RPMI7951 (cell line): ENCODE data around the gene CNTNAP2. TPM values are rescaled to one million over a fixed set of nuclear protein-coding genes. Genes with fewer than 3 reads are reported as not detected.
A peak's percentile ranks its signal among the peaks of the same experiment; 100 is the strongest.

Experiments used
- DNase-seq: peaks from one replicate; pipeline ENCODE4 v3.0.0-alpha.2; 2012; ENCODE audit warnings: low read depth
- total RNA-seq: library from RNA; depleted of rRNA; stranded (reverse); fragments of >200 nt; shearing (Covaris generic); gene quantifications from 2 replicates; pipeline ENCODE4 v1.2.3, GENCODE V29; 2014

Gene CNTNAP2
- total RNA-seq, 1 experiment from 2014 or later = not detected

DNA sequence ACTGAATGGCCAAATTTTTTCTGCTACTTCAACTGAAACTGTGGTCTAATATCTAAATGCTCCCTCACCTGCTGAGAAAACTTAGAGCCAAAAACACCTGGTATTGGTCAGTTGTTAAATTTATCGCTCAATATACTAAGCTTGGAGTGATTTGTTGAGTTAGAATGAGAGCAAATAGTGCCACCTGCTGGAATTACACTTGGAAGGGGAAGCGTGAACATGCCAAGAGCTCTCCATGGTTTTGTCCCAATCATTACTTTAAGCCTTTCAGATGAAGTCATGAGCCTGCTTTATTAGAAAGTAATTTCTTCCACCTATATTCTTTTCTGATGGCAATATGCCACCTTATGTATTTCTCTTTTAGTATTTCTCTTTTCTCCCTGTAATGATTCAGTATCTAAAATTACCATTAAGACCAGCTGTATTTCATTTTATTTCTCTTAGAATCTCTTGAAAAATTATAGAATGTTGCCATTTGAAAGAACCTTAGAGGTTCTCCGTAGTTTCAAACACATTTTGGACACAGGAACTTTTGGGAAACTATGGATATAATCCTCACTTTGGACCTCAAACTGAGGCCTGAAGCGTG lies 2026.2 kb downstream of the CNTNAP2 start:
- DNase-seq = peak; percentile 2

DNA sequence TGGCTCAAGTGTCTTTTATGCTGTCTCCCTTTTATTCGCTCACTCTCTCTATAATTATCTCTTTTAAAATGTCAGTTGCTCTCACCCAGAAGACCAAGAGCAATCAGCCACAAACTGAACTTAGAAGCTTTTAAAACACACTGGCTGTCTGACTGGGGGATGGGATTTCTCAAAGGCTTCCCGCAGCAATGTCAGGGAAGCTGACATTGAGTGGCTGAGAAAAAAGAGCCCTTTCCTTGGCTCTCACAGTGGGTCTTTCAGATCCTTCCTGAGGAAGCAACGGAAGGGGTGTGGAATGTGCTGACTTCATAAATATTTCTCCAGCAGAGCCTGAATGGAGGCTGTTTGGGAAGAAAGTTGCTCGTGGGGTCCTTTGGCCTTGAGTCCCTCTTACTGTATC lies 2028.2 kb downstream of the CNTNAP2 start:
- no peak for DNase-seq

GRCh38 chr7:148146346-148146745 lies 2029.7 kb downstream of the CNTNAP2 start:
- no peak for DNase-seq

DNA sequence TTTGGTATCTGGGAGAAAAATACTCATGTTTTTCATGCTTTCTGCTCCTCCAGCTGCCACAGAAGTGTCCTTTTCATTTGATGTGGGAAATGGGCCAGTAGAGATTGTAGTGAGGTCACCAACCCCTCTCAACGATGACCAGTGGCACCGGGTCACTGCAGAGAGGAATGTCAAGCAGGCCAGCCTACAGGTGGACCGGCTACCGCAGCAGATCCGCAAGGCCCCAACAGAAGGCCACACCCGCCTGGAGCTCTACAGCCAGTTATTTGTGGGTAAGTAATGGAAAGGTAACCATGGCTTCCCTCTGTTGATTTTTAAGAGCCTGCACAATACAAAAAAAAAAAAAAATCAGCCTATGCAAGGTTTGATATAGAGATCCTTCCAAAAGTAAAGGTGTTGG lies 2030.8 kb downstream of the CNTNAP2 start:
- DNase-seq = no peak

DNA sequence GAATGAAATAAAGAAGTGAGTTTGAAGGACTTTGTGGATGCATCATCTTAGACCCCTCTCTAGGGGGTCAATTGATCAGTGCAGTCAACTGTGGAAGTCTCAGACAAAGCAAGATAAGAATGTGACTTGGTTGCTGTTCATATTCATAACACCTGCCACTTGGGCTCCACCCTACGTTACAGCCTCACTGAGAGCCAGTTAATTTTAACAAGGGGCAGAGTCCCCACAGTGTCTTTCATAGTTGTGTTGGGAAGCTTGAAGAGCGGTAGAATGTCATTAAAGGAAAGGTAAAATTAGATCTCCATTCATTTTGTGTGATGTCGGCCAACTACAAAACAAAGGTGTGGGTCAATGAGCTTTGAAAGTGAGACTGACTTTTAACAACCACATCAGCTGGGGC lies 2031.9 kb downstream of the CNTNAP2 start:
- DNase-seq = no peak

DNA sequence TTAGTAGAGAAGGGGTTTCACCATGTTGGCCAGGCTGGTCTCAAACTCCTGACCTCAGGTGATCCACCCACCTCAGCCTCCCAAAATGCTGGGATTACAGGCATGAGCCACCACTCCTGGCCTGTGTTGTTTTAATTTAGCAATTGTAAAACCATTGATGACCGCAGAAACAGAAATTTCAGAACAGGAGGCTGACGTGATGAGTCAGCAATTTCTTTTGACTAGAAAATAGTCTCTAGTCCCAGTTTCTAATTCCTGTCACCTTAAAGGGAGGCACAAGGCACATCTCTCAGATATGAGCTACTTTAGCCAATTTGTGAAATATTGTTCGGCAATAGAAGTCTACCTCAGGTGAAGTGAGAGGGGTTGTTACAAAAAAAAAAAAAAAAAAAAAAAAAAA lies 2033.1 kb downstream of the CNTNAP2 start:
- DNase-seq = no peak

DNA sequence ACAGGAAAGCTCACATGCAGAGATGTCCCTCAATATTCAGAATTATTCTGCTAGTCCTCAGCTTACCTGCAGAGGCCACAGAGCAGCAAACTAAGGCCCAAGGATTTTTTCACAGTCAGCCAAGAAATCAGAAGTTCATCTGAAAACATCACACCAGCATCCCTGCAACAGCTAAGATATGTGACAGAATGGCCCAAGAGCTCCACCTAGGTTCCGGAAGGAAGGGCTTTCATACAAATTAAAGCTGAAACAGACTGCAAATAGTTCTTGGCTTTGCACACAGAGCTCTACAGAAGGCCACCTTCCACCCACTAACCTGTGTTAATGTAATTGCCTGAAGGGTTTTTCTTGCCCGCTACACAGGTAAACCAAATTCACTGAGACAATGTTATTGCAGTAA lies 2035.2 kb downstream of the CNTNAP2 start:
- no peak for DNase-seq

GRCh38 chr7:148153616-148154284 lies 2037.1 kb downstream of the CNTNAP2 start:
- DNase-seq = no peak

DNA sequence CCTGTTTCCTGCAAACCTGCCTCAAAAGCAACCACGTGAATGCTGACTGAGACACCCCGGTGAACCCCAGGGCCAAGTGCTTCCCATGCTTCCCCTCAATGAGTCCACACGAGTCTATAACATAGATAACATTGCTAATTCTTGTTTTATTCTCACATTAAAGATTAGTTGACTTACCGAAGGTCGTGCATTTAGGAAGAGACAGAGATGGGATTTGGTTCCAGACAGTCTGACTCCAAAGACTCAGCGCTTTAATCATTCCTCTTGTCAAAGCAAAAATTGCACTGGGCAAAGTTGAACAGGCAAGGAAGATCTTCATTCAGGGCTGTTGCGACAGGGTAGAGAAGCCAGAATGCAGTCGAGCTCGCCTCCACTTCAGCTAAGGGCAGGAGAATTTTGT lies 2038.4 kb downstream of the CNTNAP2 start:
- no peak for DNase-seq

GRCh38 chr7:148155826-148156225 lies 2039.2 kb downstream of the CNTNAP2 start:
- DNase-seq = no peak

DNA sequence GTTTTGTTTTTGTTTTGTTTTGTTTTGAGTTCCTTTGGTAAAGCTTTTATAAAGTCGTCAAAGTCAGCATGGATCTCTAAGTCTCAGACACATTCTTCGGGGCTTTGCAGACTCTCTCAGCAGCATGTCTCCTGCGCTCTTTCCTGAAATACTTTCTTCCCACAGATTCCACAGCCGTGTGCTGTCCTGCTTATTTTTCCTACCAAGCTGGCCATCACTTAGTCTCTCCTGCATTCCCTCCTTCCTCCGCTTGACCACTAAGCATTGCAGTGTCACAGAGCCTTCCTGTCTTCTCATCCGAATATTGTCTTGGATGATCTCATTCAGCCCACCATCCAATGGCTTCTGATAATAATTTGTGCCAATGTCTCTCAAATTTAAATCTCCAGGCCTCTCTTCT lies 2039.6 kb downstream of the CNTNAP2 start:
- no peak for DNase-seq

- DNase-seq = no peak
Observed at GRCh38 chr7:148159331-148159730, 2042.7 kb downstream of the CNTNAP2 start.

GRCh38 chr7:148161776-148162175 lies 2045.2 kb downstream of the CNTNAP2 start:
- DNase-seq = no peak

DNA sequence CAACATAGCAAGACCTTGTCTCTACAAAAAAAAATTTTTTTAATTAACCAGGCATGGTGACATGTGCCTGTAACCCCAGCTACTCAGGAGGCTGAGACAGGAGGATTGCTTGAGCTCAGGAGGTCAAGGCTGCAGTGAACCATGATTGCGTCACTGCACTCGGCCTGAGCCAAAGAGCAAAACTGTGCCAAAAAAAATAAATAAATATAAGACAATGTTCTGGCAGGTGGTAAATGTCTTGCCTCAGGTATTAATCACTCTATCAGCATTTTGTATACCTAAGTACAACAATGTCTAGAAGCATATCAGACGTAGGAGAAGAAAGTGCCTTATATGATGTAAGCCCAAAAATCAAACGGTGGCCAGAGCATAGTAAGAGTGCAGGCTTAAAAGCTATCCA lies 2046.2 kb downstream of the CNTNAP2 start:
- DNase-seq = no peak

DNA sequence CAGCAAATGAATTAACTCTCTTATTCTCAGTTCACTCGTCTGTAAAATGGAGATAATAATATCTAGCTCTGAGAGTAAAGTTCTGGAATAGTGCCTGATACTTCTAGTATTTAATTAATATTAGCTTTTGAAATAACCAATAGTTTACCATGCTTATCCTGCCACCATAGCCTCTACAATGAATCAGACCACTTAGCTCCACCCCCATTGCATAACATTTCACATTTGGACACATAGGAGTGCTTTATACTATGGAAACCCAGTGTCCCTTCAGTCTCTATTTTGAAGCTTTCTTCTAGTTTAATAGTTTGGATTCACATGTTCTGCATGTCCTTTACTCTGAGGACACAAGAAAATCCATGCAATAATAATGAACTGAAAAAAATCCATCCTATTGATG lies 2046.6 kb downstream of the CNTNAP2 start:
- DNase-seq = no peak

DNA sequence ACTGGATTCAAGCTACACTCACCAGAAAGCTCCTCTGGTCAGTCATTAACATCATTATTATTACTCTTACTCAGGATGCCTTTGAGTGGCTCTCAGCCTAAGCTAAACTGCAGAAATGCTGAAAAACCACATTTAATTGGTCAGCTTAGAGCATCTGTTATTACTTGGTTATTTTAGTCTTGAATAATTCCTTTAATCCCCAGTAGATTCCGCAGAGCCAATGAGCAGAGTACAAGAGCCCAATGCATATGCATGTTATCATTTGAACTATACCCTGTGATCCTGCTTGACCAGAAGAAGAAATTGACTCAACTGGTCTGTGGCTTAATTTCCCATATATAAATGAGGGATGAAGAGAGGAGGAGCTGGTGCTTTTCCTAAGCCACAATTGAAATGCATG lies 2056.3 kb downstream of the CNTNAP2 start:
- DNase-seq = no peak

GRCh38 chr7:148173369-148173768 lies 2056.8 kb downstream of the CNTNAP2 start:
- no peak for DNase-seq

DNA sequence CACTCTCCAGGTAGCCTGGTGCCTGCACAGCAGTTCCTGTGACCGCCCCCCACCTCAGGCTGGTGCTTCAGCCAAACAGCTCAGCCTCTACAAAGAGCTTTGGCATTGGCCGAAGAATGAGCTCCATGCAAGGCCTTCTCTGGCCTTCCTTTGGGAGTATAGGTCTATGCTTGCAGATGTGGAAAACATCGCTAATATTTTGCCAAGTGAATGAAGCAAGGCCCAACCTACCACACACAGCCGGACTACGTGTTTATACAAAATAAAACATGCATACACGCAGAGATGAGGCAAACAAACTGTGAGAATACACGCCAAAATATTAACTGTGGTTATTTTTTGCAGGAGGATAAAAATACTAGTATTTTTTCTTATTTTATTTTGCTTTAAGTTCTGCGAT lies 2057.8 kb downstream of the CNTNAP2 start:
- no peak for DNase-seq

DNA sequence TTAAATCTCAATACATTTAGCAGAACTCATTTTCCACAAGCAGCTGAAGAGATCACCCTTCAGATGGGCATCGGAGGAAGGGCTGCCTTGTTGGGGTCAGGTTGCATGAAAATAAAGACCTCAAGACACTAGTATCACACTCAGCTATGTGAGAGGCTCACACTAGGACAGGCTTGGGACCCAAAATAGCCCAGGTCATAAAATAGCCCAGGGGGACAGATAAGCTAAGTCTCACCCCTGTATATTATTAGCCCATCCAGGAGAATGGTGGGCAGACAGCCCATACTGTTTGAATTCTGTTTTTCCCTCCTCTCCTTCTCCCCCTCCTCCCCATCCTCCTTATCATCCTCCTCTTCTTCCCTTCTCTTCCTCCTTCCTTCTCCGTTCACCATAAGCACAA lies 2058.9 kb downstream of the CNTNAP2 start:
- DNase-seq = no peak

- DNase-seq = no peak
Observed at GRCh38 chr7:148177972-148178371, 2061.4 kb downstream of the CNTNAP2 start.

DNA sequence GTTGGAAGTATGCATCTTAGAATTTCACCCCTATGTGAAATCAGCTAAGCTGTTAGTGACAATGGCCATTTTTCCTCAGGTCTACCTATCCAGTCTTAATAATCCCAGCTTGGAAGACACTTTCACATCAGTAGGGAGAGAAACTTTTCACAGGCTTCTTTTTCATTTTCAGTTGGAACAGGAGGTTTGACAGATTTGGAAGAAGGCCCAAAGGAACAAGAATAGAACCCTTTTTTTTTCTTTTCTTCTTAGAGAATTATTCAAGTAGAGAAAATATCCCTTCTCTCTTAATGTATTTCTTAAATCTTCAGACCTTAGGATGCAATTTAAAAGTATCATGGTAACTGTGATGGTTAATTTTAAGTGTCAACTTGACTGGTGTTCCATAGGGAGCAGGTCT lies 2063.5 kb downstream of the CNTNAP2 start:
- no peak for DNase-seq

DNA sequence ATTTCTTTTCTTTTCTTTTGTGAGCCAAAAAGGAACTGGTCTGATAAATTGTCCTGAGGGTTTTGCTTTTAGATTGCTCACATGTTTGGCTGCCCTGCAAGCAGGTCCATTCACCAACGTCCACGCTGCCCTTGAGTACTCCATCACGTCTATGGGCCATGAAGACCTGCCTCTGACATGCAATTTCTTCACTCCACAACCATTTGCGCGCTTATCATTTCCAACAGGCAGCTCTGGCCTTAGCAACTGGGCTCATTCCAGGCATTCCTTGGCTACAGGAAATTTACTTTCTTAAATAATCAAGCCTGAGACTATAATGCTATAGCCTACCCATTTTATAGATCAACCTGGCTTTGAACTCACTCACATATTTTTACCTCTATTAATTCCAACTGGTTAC lies 2065.7 kb downstream of the CNTNAP2 start:
- no peak for DNase-seq

GRCh38 chr7:148185041-148185440 lies 2068.4 kb downstream of the CNTNAP2 start:
- DNase-seq = no peak

DNA sequence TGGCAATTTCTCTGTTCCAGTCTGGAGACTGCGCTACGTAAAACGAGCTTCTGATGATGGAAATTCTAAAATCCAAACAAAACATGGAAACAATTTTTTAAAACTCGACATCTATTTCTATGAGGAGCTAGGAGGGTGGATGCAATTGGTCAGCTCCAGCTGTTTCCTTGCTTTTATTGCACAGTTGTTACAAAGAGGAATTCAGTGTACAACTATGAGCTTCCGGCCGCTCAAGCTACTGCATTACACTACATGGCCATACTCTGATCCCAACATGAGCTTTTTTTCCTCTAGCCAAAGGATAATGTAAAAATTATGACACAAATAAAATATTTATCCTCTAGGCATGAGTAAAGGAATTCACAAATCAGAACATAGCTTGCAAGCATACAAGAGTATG lies 2070.9 kb downstream of the CNTNAP2 start:
- DNase-seq = no peak
